GM12801 (cell line): ENCODE measurements around the gene CITED1.

ENCODE experiments used
- TF ChIP-seq, protein P1 (sequence below): IDR thresholded peaks from one replicate; pipeline ENCODE4 v1.5.1; 2011; ENCODE audit warnings: control low read depth; ENCODE audit not compliant: insufficient read length; ENCODE audit errors: extremely low read depth

The CITED1 gene

DNA sequence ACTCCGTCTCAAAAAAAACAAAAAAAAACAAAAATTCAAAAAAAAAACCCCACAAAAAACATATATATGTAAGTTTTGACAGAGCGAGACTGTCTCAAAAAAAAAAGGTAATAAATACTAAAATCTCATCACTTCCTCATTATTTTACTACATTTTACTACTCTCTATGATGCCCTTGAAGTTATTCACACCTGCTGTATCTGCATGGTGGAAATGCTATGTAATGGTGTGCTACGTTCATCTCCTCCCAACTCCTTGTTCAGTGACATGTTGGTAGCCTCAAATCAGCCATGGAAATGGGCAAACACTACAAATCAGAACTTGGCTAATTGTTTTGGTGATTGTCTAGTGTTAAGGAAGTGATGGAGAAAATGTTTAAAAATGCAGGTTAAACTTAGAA lies 40.5 kb downstream of the CITED1 start:
- TF ChIP-seq, protein P1, sequence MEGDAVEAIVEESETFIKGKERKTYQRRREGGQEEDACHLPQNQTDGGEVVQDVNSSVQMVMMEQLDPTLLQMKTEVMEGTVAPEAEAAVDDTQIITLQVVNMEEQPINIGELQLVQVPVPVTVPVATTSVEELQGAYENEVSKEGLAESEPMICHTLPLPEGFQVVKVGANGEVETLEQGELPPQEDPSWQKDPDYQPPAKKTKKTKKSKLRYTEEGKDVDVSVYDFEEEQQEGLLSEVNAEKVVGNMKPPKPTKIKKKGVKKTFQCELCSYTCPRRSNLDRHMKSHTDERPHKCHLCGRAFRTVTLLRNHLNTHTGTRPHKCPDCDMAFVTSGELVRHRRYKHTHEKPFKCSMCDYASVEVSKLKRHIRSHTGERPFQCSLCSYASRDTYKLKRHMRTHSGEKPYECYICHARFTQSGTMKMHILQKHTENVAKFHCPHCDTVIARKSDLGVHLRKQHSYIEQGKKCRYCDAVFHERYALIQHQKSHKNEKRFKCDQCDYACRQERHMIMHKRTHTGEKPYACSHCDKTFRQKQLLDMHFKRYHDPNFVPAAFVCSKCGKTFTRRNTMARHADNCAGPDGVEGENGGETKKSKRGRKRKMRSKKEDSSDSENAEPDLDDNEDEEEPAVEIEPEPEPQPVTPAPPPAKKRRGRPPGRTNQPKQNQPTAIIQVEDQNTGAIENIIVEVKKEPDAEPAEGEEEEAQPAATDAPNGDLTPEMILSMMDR: no peak

GRCh38 chrX:72262077-72262476 lies 43.6 kb downstream of the CITED1 start:
- TF ChIP-seq, protein P1: no peak

GRCh38 chrX:72260448-72260847 lies 45.3 kb downstream of the CITED1 start:
- TF ChIP-seq, protein P1: no peak

DNA sequence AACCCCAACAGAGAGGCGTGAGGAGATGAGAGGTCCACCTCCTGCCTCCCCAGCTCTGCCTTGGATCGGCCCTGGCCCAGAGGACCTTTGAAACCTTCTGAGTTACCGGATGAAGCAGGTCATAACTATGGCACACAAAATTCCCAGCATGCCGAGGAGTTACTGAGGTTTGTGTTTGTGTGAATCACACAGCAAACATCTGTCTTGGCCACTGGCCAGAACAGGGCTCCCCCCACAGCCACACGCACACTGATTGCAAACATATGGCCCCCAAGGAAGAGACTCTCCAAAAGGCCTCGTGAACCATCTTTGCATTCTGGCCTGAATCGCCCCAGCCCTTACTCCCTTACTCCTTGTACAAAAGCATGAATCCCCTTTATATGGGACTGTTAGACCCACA lies 47.5 kb downstream of the CITED1 start:
- TF ChIP-seq, protein P1: no peak

GRCh38 chrX:72255864-72256263 lies 49.9 kb downstream of the CITED1 start:
- TF ChIP-seq, protein P1: no peak

DNA sequence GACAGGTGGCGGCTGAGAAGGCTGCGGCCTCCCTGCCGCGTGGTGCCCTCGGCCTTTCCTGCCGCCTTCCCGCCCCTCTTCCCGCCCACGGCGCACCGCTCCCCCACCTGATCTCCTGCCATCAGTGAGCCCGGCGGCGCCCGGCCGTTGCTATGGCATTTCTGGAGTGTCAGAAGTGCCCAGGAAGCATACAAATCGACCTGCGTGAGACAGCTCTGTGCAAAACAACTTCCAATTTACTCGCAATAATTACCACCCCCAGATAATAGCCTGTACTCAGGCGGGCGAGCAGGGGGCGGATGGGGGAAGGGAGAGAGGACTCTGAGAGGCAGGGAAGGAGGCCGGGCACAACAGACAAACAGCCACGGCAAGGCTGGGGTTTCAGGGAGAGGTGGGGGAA lies 50.3 kb downstream of the CITED1 start:
- TF ChIP-seq, protein P1: no peak

- TF ChIP-seq, protein P1: no peak
Observed at GRCh38 chrX:72254816-72255215, 50.9 kb downstream of the CITED1 start.

GRCh38 chrX:72253686-72254085 lies 52.0 kb downstream of the CITED1 start:
- TF ChIP-seq, protein P1: no peak
